ENCODE results near the gene RBM17.
"Not testable (repeated sequence)": the region's sequence is repeated elsewhere in the genome, so short reads cannot be mapped to it uniquely, and the experiment has no call there.

RBM17 gene

DNA sequence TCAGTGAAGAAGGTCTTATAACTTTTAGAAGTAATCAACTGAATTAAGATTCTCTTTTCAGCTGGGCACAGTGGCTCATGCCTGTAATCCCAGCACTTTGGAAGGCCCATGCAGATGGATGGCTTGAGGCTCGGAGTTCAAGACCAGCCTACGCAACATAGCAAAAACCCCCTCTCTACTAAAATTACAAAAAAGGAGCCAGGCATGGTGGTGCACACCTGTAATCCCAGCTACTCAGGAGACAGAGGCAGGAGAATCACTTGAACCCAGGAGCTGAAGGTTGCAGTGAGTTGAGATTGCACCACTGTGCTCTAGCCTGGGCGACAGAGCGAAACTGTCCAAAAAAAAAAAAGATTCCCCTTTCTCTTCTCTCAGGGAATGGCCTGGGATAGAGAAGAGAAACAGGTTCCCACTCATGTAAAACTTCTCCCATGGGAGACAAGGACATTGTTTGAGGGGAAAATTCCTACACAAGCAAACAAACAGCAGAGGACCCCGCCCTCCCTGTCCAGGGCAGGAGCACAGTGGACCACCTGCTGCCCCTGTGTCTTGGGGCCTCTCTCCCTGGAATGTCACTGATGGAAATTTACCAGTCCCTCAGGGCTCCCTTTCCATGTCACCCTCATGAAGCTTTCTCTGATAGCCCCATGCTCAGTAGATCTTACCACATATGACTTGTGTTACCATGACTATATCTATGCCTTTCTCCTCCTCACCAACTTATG lies 32.3 kb upstream of the RBM17 start:
- peak; percentile 55 for DNase-seq

DNA sequence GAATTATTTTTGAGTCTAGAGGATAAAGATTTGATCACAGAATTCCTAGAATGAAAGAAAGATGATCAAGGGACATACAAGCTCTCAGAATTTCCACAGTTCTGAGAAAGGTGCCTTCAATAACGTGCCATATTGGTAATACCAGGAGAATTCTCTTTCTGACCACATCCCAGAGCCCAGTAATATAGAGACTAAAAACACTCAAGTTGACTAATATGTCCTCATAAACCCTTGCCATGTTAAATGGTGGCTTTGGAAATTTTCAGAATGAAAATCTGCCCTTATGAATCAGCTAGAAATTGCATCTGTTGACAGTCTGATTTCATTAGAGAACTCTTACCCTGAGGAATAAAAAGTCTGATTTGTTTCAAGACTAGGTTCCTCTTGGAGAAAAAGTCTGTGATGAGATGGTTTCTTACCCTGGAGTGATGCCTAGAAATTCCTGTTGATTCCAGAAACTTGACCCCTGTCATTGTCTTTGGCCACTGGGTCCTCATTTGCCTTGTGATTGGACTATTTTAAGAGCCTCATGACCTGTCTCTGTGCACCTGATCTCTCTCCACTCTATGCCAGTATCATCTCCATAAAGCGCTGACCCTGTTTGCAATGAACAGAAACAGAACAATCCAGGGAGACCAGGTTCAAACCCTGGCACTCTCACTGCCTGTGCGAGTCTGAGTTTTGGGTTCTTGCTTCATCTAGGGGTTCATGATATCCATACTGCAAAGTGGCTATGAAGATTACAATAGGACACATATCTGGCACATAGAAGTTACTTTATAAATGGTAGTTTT lies 30.0 kb upstream of the RBM17 start:
- peak; percentile 72 for DNase-seq

DNA sequence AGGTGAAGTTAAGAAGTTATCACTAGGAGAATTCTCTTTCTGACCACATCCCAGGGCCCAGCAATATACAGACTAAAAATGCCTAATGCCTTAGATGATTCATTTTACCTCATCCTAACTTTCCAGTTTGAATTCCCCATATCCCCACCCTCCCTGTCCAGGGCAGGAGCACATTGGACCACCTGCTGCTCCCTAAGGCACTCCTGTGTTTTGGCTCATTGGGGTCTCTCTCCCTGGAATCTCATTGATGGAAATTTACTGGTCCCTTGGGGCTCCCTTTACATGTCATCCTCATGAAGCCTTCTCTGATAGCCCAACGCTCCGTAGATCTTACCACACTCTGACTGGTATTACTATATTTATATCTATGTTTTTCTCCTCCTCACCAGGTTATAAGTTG lies 29.3 kb upstream of the RBM17 start:
- DNase-seq, result peak; percentile 59

DNA sequence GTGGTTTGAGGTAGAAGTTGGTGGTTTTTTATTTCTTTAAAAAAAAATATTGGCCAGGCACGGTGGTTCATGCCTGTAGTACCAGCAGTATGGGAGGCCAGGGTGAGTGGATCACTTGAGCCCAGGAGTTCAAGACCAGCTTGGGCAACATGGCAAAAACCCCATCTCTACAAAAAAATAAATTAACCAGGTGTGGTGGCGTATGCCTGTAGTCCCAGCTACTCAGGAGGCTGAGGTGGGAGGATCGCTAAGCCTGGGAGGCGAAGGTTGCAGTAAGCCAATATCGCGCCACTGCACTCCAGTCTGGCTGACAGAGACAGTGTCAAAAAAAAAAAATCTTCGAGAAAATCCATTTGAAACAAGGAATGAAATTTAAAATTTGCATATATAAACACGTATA lies 27.8 kb upstream of the RBM17 start:
- peak; percentile 70 for DNase-seq

DNA sequence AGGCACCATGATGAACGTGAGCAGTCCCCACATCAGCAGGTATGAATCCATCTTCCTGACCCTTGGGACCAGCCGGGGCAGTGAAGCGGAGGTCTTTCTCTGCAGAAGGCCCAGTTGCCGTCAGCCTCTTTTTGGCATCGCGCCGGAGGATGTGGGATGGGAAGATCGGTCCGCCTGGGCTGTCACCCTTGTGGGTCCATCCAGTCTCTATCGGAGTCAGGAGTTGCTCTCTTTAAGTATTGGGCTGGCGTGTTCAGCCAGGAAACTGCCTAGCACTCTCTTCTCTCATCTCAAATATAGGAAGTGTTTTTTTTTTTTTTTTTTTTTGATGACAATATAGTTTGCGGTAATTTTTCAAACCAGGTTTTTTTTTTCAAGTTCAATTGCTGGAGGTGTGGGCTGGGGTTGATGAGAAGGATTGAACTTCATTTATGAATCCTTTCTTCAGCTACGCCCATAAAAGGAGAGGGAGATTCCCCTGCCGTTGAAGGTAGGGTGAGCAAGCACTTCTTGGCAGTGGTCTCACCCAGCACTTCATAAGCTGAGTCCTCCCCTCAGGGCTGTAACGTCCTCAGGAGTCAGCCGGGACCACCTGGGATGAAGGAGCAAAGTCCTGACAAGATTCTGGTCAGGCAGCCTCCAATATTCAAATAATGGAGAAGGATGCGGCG lies 26.6 kb upstream of the RBM17 start, which contains the start of gene IL2RA:
Gene IL2RA, minus strand, starts transcription at position 267 of the 671 bp plus-strand sequence. Its CDS starts 216 bp downstream, at position 51.
- DNase-seq, result peak; percentile 90

DNA sequence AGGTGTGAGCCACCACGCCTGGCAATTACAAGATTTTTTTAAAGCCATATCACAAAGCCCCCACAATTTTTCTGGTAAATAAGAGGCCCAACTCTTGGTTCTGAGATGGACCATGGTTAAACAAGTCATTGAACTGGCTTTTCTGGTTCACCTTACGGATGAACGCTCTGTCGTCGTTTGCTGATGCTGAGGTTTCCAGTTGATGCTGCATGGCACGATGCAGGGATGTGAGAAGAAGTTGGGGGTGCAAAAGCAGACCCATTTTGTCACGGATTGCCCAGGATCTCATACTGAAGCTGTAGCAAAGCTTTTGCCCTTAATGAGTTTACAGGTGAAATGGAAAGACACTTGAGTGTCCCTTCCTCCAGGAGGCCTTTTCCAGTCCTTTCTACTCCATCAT lies 24.7 kb upstream of the RBM17 start:
- DNase-seq, result peak; percentile 50

DNA sequence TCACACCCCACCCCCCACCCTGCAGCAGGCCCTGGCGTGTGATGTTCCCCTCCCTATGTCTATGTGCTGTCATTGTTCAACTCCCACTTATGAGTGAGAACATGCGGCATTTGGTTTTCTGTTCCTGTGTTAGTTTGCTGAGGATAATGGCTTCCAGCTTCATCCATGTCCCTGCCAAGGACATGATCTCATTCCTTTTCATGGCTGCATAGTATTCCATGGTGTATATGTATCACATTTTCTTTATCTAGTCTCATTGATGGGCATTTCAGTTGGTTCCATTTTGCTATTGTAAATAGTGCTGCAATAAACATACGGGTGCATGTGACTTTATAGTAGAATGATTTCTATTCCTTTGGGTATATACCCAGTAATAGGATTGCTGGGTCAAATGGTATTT lies 24.1 kb upstream of the RBM17 start:
- not testable (repeated sequence) for DNase-seq

DNA sequence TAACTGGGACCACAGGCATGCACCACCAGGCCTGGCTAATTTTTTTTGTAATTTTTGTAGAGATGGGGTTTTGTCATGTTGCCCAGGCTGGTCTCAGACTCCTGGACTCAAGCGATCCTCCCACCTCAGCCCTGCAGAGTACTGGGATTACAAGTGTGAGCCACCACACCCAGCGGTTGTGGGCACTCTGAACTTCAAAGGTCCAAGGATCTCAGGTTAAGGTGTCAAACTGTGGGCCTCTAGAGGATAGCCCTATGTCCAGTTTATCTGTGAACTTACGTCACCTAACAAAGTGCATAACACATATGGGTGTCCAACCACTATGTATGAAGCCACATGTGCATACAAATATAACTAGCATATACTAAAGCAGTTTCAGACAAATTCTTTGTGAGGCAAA lies 23.4 kb upstream of the RBM17 start:
- peak; percentile 56 for DNase-seq

DNA sequence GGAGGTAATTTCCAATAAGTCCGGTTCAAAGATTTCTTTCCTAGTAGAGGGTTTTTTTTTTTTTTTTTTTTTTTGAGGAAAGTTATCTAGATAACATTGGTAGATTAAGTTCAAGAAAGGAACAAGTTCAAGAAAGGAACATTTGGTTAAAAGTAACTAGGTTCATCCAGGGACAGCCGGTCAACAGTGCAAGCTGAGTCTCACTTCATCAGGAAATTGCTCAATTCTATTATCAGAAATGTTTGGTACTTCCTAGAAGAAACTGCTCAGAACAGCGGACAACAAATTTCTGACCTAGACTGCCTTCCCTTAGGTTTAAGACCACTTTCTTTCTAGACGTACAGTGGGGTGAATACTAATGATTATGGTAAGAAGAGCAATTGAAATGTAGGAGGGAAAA lies 23.0 kb upstream of the RBM17 start:
- DNase-seq, result no peak

DNA sequence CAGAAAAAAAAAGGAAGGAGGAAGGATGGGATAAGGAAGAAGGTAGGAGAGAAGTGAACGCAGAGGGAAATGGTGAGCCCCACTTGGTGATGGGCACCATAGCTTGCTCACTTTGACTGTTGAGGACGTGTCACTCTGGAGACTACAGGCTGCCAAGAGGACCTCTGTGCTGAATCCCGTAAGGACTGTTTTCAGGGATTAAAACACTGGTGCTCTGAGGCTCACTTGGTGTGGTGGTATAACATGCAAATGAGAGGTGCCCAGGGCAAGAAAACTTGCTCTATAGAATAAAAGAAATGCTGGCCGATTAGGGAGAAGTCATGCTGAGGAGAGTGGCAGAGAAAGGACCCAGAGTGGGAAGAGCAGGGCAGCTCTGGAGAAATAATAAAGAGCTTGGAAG lies 21.4 kb upstream of the RBM17 start:
- peak; percentile 53 for DNase-seq

DNA sequence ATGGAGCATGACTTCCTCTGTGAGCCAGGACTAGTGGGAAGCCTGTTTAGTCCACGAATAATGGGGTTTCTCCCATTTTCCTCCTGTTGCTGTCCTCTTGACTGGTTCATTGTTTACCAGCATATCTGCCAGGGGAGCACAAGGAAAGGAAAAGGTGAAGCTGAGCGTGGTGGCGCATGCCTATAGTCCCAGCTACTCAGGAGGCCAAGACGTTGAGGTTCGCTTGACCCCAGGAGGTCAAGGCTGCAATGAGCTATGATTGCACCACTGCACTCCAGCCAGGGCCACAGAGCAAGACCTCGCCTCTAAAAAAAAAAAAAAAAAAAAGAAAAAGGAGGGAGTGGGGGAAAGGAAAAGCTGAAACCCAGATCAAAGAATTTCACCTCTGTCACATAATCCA lies 20.8 kb upstream of the RBM17 start:
- DNase-seq, result peak; percentile 51

DNA sequence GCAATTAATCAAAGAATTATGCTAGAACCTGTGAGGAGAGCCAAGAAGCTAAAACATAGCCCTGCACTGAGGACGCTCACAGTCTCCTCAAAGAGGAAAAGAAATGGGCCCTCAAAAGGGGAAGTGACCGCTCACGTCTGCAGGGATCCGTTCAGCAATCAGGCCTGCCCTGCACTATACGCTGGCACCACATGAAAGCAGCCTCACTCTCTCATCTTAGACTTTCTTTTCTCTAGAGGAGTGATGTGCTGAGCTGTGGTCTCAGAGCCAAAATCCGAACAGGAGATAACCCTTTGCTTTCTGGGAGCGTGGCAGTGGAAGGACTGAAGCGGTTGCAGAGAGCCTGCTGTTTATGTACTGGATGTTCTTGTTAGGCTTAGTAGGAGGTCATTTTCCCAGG lies 20.4 kb upstream of the RBM17 start:
- no peak for DNase-seq

DNA sequence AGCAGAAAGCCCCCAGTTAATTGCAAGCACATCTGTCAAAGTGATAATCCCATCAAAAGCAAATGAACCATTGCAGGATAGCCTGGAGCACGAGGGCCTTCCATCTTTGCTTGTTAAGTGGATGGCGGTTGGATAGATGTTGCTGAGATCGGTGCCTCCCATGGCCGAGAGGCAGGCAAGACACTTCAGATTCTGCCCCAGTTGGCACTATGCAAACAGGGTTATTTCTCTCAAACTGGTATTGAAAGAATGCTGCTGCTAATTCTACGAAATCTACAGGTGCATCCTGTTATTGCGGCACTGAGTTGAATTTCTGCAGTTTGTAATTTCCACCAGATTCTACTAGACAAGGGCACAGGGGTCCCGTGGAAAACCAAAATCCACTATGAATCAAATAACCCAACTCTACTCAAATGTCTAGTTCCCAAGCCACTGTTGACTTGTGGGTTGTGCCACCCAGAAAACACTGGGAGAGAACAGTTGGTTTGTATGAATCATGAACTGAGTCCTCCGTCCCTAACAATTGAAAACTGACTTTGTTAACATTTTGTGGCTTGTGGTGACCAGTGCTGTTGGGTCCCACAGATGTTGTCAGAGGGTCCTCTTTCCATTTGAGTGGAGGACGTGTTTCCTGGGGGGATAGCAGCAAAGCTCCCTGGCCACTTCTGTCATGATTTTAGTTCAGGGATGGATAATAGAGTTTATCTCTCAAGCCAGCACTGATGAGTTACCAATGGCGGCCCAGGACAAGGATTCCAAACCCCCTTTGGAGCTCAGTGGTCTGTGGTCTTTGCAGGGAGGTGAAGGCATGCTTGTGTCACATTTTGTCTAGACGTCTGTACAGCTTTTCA lies 19.5 kb upstream of the RBM17 start:
- DNase-seq, result no peak

DNA sequence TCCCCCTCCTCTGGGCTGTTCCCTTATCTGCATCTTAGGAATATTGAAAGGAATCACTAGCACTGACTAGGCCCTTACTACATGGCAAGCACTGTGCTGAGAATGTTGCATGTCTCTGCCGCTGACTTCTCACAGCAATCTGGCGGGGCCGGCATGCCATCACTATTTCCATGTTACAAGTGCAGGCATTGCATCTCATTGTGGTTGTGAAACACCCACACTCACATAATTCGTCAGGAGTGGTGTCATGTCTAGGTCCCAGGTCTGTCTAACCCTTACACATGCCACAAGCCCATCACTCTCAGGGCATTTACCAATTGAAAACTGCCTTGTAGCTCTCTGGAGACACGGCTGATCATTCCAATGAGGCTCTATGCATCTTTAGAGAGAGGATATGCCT lies 18.2 kb upstream of the RBM17 start:
- DNase-seq, result no peak

DNA sequence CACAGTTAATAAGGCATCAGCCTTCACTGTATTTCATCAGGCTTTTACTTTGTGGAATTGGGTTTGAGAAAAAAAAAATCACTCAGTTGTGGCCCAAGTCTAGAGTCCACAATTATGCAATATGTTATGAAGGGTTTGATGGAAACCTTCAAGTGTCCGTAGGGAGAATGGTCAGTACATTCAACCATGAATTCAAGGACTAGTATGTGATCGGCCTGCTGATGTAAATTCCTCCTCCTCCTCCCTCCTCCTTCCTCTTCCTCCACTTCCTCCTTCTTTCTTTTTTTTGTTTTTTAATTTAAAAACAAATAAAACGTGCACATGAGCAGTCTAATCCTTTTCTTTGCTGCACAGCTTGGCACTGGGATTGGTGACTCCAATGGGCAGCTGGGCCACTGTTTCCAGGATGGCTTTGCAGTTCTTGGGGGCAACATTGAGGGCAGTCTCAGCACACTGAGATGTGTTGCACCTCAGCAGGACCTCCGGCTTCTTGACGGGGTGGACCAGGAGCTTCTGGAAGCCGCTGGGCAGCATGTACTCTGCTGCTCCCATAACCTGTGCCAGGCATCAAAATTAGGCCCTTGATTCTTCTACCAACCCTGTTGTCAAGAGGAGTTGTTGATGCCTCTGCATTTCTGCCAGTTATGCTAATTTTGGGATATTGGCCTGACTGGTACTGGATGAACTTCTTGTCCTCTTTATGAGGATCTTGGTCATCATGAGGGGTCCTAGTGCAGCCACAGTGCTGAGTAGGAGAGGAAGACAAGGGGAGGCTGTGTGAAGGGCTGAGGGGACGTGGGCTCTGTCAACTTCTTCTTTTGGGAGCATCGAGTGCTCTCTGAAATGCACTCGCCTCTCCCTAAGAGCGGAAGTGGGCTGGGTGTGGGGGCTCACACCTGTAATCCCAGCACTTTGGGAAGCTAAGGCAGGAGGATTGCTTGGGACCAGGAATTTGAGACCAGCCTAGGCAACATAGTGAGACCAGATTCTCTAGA lies 17.4 kb upstream of the RBM17 start:
- DNase-seq, result peak; percentile 56

DNA sequence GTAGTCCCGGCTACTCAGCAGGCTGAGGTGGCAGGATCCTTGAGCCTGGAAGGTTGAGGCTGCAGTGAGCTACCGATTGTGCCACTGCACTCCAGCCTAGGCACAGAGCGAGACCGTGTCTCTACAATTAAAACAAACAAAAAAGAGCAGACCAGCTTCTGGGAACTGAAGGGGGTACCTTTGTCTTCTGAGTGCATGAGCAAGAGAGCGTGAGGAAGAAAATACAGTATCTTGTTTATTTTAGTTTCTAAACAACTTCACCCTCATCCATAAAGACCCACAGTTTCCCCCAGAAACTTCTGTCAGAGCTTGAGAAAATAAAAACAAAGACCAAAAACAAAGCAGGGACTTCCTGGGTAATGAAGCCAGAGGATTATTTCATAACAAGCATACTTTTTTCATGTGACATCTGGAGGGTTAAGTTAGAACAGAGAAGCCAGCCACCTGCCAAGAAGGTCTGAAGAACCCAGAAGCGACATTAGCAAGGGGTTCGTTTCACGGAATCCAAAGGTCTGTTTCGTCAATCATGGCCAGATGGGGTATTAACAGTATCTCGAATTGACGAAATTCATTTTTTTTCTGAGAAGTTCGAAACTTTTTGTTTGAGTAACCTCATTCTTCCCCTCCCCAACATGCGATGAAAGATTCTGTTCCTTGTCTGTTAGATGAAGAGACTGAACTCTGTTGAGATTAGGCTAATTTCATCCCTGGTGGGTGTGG lies 16.5 kb upstream of the RBM17 start:
- peak; percentile 58 for DNase-seq

DNA sequence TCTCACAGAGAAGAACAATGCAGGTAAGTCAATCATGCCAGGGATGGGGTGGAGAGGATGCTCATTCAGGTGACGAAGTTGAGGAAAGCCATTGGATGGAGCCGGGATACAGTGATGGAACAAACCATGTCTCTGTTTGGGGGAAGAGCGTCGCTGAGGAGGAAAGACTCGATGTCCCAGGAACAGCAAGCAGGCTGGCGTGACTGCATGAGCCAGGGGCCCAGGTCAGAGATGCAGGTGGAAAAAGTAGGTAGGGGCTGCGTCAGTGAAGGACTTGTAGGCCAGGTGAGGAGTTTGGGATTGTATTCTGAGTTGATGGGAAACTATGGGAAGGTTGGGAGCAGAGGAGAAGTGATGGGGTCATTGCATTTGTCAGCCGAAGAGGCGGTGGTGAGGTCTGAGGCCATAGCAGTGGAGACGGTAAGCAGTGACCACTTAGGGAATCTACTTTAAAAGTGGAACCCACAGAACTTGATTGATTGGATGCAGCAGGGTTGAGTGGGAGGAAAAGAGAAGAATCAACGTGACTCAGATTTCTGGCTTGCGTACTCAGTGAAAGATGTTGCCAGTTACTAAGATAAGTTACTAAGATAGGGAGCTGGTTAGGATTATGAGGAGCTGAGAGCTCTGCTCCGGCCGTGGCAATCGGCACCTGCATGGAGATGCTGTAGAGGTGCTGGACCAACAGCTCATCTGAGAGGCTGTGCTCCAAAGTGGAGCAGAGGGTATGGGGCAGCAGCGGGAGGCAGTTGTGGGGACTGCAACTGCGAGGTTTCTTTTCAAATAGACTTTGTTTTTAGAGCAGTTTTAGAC lies 14.1 kb upstream of the RBM17 start:
- DNase-seq, result peak; percentile 62

DNA sequence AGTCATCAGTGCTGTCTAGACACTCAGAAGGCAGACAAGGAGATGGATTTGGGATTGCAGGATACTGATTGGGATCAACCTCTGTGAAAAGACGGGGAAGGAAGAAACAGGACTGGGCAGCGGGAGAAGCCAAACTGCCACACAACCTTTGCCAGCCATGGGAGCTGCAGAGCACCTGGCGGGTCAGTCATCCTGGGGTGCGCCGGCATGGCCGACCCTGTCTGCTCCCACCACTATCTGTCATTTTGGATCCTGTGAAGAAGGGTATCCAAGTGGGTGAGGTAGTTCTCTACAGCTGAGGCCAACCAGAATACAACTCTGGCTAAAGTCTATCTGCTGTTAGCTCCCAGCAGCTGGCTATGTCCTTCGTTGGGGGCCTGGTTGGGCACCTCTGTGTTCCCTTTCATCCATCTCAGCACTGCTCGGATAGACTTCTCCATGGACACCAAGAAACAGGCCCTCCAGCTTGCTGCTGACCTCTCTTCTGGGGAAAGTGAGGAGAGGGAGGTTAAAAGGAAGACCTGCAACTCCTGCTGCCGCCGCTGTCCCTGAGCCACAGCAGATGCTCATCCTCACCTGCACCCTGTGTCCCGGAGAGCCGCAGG lies 11.7 kb upstream of the RBM17 start:
- DNase-seq, result peak; percentile 54

DNA sequence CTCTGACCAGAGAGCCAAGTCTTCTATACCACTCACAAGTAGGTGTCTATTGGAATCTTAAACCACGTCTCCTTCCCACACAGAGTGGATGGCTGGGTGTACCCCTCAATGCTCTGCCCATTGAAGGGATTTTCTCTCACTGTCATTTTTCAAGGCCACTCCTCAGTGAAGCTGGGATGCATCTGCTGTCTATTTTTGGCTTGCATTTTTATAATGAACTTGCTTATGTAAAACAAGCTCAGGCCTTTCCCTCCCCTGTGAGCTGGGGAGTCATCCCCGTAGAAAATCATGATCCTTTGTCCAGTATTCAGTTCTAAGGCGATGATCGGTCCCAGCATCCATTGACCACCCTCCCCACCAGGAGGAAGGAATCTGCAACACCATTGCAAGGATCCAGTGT lies 9.8 kb upstream of the RBM17 start:
- peak; percentile 49 for DNase-seq
